ENCODE results near the gene E4F1. TPM values are rescaled to one million over a fixed set of nuclear protein-coding genes. Genes with fewer than 3 reads are reported as not detected.

The E4F1 gene
- total and polyA plus RNA-seq, 5 donors from 2014 or later = 11.6 to 38.7 (median 14.9) TPM

- H3K27me3 ChIP-seq (ENCODE audit: control insufficient read depth, insufficient read depth, low read length) = no peaks in the 10 kb centered on the region
- H3K36me3 Mint-ChIP-seq = no peaks in the 10 kb centered on the region
- peak overlapping the region; percentile 24 to 83 (median 82) for H3K27ac Mint-ChIP-seq
- no peaks in the 10 kb centered on the region for H3K9me3 ChIP-seq (ENCODE audit: control insufficient read depth in 2 of 2, low read length in 2 of 2)
- H3K27me3 Mint-ChIP-seq = peaks cover 18% of the 10 kb centered on the region
- peak overlapping the region; percentile 70 for H3K4me3 ChIP-seq (ENCODE audit: low read depth, low read length)
- DNase-seq (no peak), ATAC-seq (ENCODE audit: low read depth in 2 of 2) (no peak)
- peaks cover 0 to 1% (median 0%) of the 10 kb centered on the region in 7 donors for H3K9me3 Mint-ChIP-seq
- H3K4me1 ChIP-seq (ENCODE audit: control insufficient read depth, insufficient read depth, low read length, poor library complexity, severe bottlenecking) = peaks cover 18% of the 10 kb centered on the region
- peaks cover 0 to 20% (median 3%) of the 10 kb centered on the region in 4 donors for H3K4me1 Mint-ChIP-seq
- peak overlapping the region; percentile 78 to 89 (median 82) for H3K4me3 Mint-ChIP-seq
- H3K27ac ChIP-seq (ENCODE audit: insufficient read depth, low read length, poor library complexity, severe bottlenecking) = peak overlapping the region; percentile 92
- peaks cover 9% of the 10 kb centered on the region for H3K36me3 ChIP-seq (ENCODE audit: control insufficient read depth, insufficient read depth, low read length)
Observed at GRCh38 chr16:2204416-2205103, 18.8 kb upstream of the E4F1 start.

DNA sequence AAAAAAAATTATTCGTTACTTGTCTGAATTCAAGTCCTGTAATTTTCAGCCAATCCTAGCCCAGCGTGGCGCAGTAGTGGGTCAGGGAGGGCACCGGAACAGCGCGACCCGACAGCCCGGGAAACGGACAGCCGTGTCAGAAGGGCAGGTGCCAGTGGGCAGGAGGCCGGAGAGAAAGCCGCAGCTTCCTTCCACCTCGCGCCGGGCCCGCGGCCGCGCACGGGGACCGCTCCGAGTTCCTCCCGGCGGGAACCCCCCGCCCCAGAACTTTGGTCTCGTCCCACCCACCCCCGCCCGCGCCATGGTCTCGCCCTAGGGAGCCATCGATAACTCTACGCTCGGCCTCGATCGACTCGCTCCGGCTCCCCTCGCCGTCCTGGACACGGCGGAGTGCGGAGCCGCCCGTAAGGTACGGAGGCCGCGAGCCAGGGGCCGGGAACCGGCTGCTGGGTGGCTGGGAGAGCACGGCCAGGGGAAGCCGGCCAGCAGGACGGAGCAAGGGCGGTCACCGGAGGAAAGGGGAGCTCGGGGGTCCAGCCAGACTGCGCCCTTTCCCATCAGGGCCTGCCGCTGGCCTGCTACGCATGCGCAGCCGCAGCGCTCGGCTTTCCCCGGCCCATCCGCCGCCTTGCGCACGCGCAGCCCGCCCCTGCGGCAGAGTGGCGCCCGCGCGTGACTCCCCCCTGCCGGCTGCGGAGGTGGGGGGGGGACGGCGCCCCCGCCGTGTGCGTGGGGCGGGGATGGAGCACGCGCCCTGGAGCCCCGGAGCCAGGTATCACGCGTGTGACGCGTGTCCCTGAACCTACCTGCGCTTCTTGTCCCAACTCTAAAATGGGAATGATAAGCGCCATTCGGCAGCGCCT lies 18.1 kb upstream of the E4F1 start, which contains the start of gene MLST8:
Gene MLST8 (plus strand): TSS at position 351 of the 863 bp plus-strand sequence. CDS start 632 bp downstream, outside the sequence.
- Histone ChIP-seq H3K27ac (ENCODE audit: insufficient read depth, low read length, poor library complexity, severe bottlenecking) (peak within 1 kb of the TSS; percentile 92), H3K4me1 (ENCODE audit: control insufficient read depth, insufficient read depth, low read length, poor library complexity, severe bottlenecking) (peaks cover 18% of the 10 kb centered on the region), H3K4me3 (ENCODE audit: low read depth, low read length) (peak within 1 kb of the TSS; percentile 70), H3K27me3 (ENCODE audit: control insufficient read depth, insufficient read depth, low read length) (no peaks in the 10 kb centered on the region), H3K36me3 (ENCODE audit: control insufficient read depth, insufficient read depth, low read length) (peaks cover 9% of the 10 kb centered on the region), H3K9me3 (ENCODE audit: control insufficient read depth in 2 of 2, low read length in 2 of 2) (no peaks in the 10 kb centered on the region)
- H3K27me3 Mint-ChIP-seq = peaks cover 10% of the 10 kb centered on the region
- H3K27ac Mint-ChIP-seq = peak within 1 kb of the TSS; percentile 82 to 96 (median 85)
- H3K4me3 Mint-ChIP-seq = peak within 1 kb of the TSS; percentile 78 to 92 (median 88)
- H3K9me3 Mint-ChIP-seq = peaks cover 0 to 1% (median 0%) of the 10 kb centered on the region in 7 donors
- ATAC-seq (ENCODE audit: low read depth in 2 of 2) = peak; percentile 82 to 83
- H3K36me3 Mint-ChIP-seq = no peaks in the 10 kb centered on the region
- DNase-seq = peak; percentile 88 to 98 (median 93)
- H3K4me1 Mint-ChIP-seq = peaks cover 0 to 20% (median 3%) of the 10 kb centered on the region in 4 donors

DNA sequence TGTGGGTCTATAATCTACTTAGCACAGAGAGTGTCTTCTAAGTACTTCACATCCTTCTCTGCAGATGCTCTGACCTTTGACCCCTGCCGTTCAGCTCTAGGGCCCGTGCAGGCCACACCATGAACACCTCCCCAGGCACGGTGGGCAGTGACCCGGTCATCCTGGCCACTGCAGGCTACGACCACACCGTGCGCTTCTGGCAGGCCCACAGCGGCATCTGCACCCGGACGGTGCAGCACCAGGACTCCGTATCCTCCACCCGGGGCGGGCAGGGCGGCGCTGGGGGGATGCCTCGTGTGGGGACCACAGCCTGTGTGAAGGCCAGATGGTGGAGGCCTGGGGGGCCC lies 17.5 kb upstream of the E4F1 start:
- Mint-ChIP-seq H3K4me3 (peak overlapping the region; percentile 75 to 80 (median 78)), H3K27me3 (peaks cover 8% of the 10 kb centered on the region), H3K27ac (peak overlapping the region; percentile 41 to 82 (median 52))

GRCh38 chr16:2206420-2206779 lies 17.0 kb upstream of the E4F1 start:
- DNase-seq (no peak), ATAC-seq (ENCODE audit: low read depth in 2 of 2) (no peak)
- Mint-ChIP-seq H3K9me3 (peaks cover 0 to 1% (median 0%) of the 10 kb centered on the region in 7 donors), H3K27me3 (peaks cover 8% of the 10 kb centered on the region), H3K4me1 (peaks cover 0 to 20% (median 3%) of the 10 kb centered on the region in 4 donors), H3K36me3 (no peaks in the 10 kb centered on the region), H3K4me3 (peak overlapping the region in 3 of 4 donors; percentile 78 to 80 (median 79)), H3K27ac (peak overlapping the region in 2 of 3 donors; percentile 20 to 52)
- Histone ChIP-seq H3K27me3 (ENCODE audit: control insufficient read depth, insufficient read depth, low read length) (no peaks in the 10 kb centered on the region), H3K27ac (ENCODE audit: insufficient read depth, low read length, poor library complexity, severe bottlenecking) (peak overlapping the region; percentile 92), H3K9me3 (ENCODE audit: control insufficient read depth in 2 of 2, low read length in 2 of 2) (no peaks in the 10 kb centered on the region), H3K4me3 (ENCODE audit: low read depth, low read length) (no peak overlapping the region), H3K36me3 (ENCODE audit: control insufficient read depth, insufficient read depth, low read length) (peaks cover 9% of the 10 kb centered on the region), H3K4me1 (ENCODE audit: control insufficient read depth, insufficient read depth, low read length, poor library complexity, severe bottlenecking) (peaks cover 18% of the 10 kb centered on the region)

More for the DNA sequence above, 17.5 kb upstream of the E4F1 start:
- peak overlapping the region; percentile 68 for H3K4me3 ChIP-seq (ENCODE audit: low read depth, low read length)
- H3K9me3 ChIP-seq (ENCODE audit: control insufficient read depth in 2 of 2, low read length in 2 of 2) = no peaks in the 10 kb centered on the region
- DNase-seq (no peak), ATAC-seq (ENCODE audit: low read depth in 2 of 2) (no peak)
- Mint-ChIP-seq H3K9me3 (peaks cover 0 to 1% (median 0%) of the 10 kb centered on the region in 7 donors), H3K4me1 (peaks cover 0 to 20% (median 3%) of the 10 kb centered on the region in 4 donors), H3K36me3 (no peaks in the 10 kb centered on the region)
- H3K27ac ChIP-seq (ENCODE audit: insufficient read depth, low read length, poor library complexity, severe bottlenecking) = peak overlapping the region; percentile 92
- peaks cover 9% of the 10 kb centered on the region for H3K36me3 ChIP-seq (ENCODE audit: control insufficient read depth, insufficient read depth, low read length)
- peaks cover 18% of the 10 kb centered on the region for H3K4me1 ChIP-seq (ENCODE audit: control insufficient read depth, insufficient read depth, low read length, poor library complexity, severe bottlenecking)
- H3K27me3 ChIP-seq (ENCODE audit: control insufficient read depth, insufficient read depth, low read length) = no peaks in the 10 kb centered on the region

- no peaks in the 10 kb centered on the region for H3K36me3 Mint-ChIP-seq
- H3K27ac Mint-ChIP-seq = peak overlapping the region in 1 of 3 donors; percentile 62
- Histone ChIP-seq H3K4me3 (ENCODE audit: low read depth, low read length) (no peak overlapping the region), H3K27me3 (ENCODE audit: control insufficient read depth, insufficient read depth, low read length) (no peaks in the 10 kb centered on the region), H3K27ac (ENCODE audit: insufficient read depth, low read length, poor library complexity, severe bottlenecking) (no peak overlapping the region), H3K4me1 (ENCODE audit: control insufficient read depth, insufficient read depth, low read length, poor library complexity, severe bottlenecking) (peaks cover 18% of the 10 kb centered on the region), H3K36me3 (ENCODE audit: control insufficient read depth, insufficient read depth, low read length) (peaks cover 9% of the 10 kb centered on the region), H3K9me3 (ENCODE audit: control insufficient read depth in 2 of 2, low read length in 2 of 2) (no peaks in the 10 kb centered on the region)
- no peak for DNase-seq
- ATAC-seq (ENCODE audit: low read depth in 2 of 2) = no peak
- H3K27me3 Mint-ChIP-seq = peaks cover 8% of the 10 kb centered on the region
- peak overlapping the region; percentile 43 to 84 (median 80) for H3K4me3 Mint-ChIP-seq
- H3K9me3 Mint-ChIP-seq = peaks cover 0 to 1% (median 0%) of the 10 kb centered on the region in 7 donors
- H3K4me1 Mint-ChIP-seq = peaks cover 0 to 20% (median 3%) of the 10 kb centered on the region in 4 donors
Observed at GRCh38 chr16:2206780-2207433, 16.5 kb upstream of the E4F1 start.

DNA sequence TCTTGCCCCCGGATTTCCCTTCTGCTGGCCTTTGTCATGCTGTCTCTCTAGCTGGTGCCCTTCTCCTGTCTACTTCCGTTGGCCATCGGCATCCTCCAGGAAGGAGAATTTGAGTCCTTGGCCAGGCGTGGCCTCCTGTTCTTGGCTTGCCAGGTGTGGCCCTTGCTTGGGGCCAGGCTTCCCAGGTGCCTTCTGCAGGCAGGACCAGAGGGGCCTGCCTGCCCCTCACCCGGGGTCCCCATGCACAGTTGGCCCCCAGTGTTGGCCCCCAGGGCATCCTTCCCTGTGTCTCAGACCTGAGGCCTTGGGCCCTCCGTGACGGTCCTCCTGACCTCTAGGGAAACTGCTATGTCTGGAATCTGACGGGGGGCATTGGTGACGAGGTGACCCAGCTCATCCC lies 15.5 kb upstream of the E4F1 start:
- H3K27ac ChIP-seq (ENCODE audit: insufficient read depth, low read length, poor library complexity, severe bottlenecking) = no peak overlapping the region
- ATAC-seq (ENCODE audit: low read depth in 2 of 2) (no peak), DNase-seq (no peak)
- peak overlapping the region in 1 of 3 donors; percentile 62 for H3K27ac Mint-ChIP-seq
- H3K9me3 ChIP-seq (ENCODE audit: control insufficient read depth in 2 of 2, low read length in 2 of 2) = no peaks in the 10 kb centered on the region
- H3K27me3 ChIP-seq (ENCODE audit: control insufficient read depth, insufficient read depth, low read length) = no peaks in the 10 kb centered on the region
- peaks cover 0 to 28% (median 5%) of the 10 kb centered on the region in 4 donors for H3K4me1 Mint-ChIP-seq
- H3K9me3 Mint-ChIP-seq = peaks cover 0 to 1% (median 0%) of the 10 kb centered on the region in 7 donors
- peaks cover 22% of the 10 kb centered on the region for H3K4me1 ChIP-seq (ENCODE audit: control insufficient read depth, insufficient read depth, low read length, poor library complexity, severe bottlenecking)
- H3K36me3 Mint-ChIP-seq = no peaks in the 10 kb centered on the region
- H3K36me3 ChIP-seq (ENCODE audit: control insufficient read depth, insufficient read depth, low read length) = peaks cover 9% of the 10 kb centered on the region
- H3K27me3 Mint-ChIP-seq = peaks cover 4% of the 10 kb centered on the region
- H3K4me3 Mint-ChIP-seq = peak overlapping the region in 3 of 4 donors; percentile 65 to 84 (median 72)
- no peak overlapping the region for H3K4me3 ChIP-seq (ENCODE audit: low read depth, low read length)

GRCh38 chr16:2208308-2208707 lies 15.1 kb upstream of the E4F1 start:
- Histone ChIP-seq H3K4me1 (ENCODE audit: control insufficient read depth, insufficient read depth, low read length, poor library complexity, severe bottlenecking) (peaks cover 26% of the 10 kb centered on the region), H3K9me3 (ENCODE audit: control insufficient read depth in 2 of 2, low read length in 2 of 2) (no peaks in the 10 kb centered on the region), H3K27ac (ENCODE audit: insufficient read depth, low read length, poor library complexity, severe bottlenecking) (no peak overlapping the region), H3K36me3 (ENCODE audit: control insufficient read depth, insufficient read depth, low read length) (peaks cover 9% of the 10 kb centered on the region), H3K27me3 (ENCODE audit: control insufficient read depth, insufficient read depth, low read length) (no peaks in the 10 kb centered on the region), H3K4me3 (ENCODE audit: low read depth, low read length) (no peak overlapping the region)
- Mint-ChIP-seq H3K4me1 (peaks cover 0 to 33% (median 7%) of the 10 kb centered on the region in 4 donors), H3K27ac (no peak overlapping the region), H3K36me3 (no peaks in the 10 kb centered on the region), H3K9me3 (peaks cover 0 to 1% (median 0%) of the 10 kb centered on the region in 7 donors), H3K27me3 (peaks cover 3% of the 10 kb centered on the region), H3K4me3 (peak overlapping the region in 1 of 4 donors; percentile 84)
- DNase-seq = no peak
- no peak for ATAC-seq (ENCODE audit: low read depth in 2 of 2)

Data from CD4-positive, CD25-positive, alpha-beta regulatory T cell (primary cell).